GM19463 (cell line): ENCODE measurements around the gene MXRA7.

Experiments used
- ATAC-seq: cut with Tn5 transposase; IDR thresholded peaks from one replicate; pipeline ENCODE4 v1.9.1; 2021; ENCODE audit warnings: mild to moderate bottlenecking, moderate library complexity; ENCODE audit not compliant: unreplicated experiment

MXRA7 gene

DNA sequence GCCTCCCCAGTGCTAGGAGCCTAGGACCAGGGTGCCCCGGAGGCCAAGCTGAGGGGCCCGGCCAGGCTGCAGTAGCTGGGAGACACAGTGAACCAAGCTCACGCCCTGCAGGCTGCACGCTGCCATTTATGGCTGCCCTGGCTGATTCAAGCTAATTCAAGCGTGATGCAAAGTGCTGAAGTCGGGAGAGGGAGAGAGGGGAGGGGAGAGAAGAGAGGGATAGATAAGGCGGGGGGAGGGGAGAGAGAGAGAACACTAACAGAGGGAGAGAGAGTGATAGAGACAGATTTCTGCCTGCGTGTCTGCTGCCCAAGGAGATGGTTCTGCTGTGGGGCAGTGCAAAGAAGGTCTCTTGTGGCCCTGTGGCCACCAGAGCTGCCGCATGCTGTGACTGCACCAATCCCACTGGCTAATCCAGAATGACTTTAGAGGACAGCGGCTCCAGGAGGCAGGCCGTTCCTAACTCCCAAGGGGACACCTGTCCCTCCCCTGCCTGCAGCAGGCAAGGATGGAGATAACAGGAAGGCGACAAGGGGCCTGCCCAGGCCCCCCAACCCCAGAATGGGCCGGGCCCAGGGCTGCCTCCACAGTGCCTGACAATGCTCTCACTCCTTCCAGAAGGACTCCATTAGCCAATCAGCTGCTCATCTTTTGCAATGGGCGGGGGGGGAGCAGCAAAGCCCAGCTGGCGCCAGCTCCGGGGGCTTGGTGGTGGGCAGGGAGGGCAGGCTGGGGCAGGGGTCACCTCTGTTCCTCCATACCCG lies 12.9 kb downstream of the MXRA7 start:
- no peak for ATAC-seq

DNA sequence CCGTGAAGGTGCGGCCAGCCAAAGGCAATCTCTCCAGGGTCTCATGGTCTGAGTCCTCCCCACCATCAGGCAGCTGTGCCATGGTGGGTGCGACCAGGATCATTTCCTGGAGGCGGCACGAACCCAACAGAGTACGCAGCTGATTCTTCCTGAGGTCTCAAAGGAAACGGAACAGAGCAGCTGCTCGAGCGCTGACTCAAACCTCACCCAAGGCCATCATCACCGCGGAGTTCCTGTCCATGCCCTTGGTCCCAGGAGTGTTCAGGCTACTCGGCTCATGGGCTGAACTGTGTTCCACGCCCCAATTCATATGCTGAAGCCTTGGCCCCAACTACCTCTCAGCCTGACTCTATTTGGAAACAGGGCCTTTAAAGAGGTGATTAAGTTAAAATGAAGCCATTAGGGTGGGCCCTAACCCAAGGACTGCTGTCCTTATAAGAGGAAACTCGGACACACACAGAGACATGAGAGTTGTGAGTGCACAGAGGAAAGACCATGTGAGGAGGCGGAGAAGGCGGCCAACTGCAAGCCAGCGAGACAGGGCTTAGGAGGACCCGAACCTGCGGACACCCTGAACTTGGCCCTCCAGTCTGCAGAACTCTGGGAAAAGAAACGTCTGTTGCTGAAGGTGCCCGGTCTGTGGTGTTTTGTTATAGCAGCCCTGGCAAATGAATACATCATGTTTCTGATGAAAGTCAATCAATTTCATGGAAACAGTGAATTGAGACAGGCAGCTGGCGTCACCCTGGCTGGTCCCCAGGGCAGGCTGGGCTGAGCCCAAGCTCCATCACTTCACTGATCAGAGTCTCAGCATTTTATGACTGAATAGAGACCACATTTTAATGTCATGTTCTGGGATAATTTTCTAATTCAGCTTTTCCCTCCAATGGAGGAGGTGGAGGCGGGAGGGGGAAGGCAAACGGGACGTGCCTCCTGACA lies 13.7 kb downstream of the MXRA7 start:
- no peak for ATAC-seq

DNA sequence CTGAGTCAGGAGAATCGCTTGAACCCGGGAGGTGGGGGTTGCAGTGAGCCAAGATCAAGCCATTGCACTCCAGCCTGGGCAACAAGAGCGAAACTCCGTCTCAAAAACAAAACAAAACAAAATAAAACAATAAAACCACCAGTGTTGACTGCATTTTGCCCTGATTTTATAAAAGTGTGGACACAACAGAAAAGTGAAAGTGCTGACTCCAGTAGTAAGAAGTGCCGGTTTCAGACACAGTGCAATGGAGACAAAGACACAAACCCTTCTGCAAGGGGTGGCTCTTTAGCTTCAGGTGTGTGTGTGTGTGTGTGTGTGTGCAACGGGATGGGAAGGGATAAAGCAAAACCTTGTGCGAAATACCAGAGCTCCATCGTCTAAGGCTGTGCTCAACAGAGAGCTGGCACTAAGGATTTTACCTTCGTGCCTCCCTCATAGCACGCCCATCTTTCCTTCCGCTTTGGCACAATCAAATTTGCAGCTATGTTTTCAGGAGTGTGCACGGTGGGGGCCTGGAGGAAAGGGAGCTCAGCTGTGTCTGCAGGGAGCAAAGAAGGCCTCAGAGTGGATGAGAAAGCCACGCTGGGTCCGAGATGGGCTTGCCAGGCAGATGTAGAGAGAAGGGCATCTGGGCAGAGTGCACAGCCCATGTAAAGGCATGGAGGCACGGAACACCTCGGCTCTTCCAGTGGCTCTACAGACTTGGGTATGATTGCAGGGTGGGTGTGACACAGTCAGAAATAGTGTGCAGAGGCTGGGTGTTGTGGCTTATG lies 15.5 kb downstream of the MXRA7 start:
- ATAC-seq: no peak

DNA sequence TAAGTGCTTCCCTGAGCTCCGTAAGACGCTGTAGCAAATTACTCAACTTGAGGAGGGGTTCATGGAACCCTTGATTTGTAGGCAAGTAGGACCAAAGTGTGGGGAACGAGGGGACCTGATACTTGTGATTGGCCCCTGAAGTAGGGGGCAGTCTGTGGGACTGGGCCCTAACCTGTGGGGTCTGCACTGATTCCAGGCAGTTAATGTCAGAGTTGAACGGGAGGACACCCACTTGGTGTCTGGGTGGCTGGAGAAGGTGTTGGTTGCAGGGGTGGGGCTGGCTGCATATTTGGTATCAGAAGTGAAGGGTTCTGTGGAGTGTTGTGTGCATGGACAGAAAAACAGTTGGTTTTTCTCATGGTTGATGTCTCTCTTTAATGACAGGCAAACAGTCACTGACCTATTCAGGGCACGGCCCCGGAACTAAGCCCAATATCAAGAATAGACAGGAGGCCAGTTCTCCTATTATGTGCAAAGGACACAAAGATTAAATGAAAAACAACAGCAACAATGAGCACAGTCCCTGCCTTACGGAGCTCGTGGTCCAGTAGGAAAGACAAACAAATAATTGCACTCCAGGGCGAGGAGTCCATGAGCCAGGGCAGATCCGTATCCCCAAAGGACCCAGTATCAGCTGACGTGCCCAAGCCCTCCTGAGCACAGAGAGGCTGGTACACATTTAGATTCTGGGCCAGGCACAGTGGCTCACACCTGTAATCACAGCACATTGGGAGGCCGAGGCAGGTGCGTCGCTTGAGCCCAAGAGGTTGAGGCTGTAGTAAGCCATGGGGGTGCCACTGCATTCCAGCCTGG lies 19.2 kb downstream of the MXRA7 start:
- no peak for ATAC-seq

DNA sequence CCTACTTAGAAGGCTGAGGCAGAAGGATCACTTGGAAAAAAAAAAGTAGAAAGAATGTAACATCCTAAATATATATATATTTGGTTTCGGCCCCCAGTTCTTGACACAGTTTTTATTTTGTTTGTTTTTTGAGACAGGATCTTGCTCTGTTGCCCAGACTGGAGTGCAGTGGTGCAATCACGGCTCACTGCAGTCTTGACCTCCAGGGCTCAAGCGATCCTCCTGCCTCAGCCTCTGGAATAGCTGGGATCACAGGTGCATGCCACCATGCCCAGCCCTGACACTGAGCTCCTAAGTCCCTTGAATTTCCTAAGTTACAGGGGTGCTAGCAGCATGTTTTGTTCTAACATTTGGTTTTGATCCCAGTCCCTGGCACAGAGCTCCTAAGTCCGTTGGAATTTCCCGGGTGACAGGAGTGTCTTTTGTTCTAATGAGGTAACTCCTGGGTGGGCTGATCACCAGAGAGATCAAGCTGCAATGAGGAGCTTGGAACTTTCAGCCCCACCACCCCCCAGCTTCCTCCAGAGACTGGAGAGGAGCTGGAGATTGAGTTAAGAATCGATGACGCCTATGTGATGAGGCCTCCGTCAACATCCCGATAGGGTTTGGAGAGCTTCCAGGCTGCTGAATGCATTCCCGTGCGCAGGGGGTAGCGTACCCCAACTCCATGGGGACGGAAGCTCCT lies 20.0 kb downstream of the MXRA7 start:
- no peak for ATAC-seq

DNA sequence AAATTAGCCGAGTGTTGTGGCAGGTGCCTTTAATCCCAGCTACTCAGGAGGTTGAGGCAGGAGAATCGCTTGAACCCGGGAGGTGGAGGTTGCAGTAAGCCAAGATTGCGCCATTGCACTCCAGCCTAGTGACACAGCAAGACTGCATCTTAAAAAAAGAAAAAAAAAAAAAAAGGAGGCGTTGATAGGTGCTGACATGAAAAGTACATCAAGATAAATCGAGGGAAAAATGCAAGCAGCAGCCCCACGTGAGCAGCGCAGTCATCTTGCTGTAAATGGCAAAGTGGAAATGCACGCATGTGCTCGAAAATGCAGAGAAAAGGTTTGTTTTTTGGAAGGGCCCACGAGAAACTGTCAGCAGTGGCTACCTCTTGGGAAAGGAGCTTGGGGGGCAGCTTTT lies 20.9 kb downstream of the MXRA7 start:
- no peak for ATAC-seq

DNA sequence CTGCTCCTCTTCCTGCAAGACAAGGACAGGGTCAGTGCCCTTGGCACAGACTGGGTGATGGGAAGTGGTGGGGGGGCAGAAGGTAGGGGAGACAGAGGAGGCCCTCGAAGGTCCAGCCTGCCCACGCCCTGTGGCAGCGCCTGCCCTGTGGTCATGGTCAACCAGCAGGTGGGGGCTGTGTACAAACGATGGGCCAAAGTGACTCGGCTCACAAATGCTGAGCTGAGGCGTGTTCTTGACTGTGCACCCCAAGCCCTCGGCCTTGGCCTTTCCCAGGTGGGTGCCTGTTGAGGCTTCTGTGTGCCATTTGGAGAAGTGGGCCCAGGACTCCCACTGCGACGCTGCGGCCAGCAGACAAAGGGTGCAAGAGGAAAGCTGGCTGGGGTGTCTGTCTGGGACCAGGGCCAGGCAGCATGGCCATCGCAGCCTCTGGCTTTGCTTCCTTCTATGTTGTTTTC lies 22.6 kb downstream of the MXRA7 start:
- no peak for ATAC-seq

DNA sequence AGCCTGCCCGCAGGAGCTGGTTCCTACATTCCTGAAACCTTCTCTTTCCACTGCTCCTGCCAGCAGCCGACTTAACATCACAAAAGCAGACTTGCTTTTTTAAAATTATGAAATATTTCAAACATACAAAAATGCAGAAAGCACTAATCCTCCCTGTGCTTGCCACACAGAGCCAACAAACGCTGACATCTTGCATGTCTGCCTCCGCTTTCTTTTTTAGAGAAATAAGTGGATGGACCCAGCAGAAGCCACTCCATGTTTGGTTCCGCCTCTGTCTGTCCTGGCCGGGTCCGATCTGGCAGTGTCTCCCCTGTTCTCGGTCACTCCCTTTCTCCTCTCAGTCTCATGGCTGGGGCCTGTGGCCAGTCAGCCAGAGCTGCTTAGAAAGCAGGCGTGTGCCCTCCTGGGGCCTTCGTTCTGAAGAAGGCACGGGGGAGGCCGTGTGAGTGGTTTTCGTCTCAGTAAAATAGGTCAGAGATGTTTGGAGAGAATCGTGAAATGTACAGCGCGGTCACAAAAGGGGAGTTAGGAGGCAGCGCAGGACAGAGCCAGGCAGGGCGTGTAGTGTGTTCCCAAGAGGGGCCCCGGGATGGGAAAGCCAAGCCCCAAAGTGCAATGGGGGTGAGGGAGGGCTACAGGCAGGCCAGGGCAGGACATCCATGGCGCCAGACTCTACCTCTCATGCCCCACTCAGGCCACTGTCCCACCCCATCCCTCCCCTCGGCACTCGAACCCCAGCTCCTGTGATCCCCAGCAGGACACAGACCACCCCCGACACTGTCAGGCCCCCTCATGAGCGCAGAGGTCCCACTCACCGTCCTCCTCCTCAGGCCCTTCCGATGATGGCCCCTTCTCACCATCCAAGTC lies 23.2 kb downstream of the MXRA7 start:
- ATAC-seq: no peak

DNA sequence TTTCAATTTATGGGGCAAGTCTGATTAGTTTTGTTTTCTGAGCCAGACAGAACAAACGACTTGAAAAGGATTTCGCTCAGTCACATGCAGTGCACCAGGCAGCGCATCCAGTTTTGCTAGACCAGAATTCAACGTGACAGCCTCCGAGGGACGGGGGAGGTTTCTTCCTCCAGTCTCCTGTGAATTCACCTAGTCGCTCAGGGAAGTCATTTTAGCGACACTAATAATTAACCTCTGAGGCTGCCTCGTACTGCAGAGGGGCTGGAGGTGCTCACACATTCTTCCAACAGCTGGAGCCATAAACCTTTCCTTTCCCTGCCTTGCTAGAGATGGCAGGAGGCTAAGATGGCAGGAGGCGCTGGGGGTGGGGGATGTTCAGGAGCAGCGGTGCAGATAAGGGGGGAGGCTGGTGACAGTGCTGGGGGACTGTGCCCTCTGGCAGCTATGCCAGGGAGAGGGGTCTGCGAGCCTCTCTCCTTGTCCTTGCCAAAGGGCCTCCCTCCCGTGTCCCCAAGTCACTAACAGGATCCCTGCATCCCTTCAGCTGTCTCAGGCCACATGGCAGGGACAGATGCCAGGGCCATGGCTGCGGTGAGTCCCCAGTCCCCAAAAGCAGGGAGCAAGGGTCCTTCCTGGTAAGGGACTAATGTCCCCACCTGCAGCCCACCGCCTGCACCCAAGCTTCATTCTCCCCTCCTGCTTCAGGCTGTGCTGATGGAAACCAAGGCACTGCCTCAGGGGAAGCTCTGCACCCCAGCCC lies 24.0 kb downstream of the MXRA7 start:
- no peak for ATAC-seq

DNA sequence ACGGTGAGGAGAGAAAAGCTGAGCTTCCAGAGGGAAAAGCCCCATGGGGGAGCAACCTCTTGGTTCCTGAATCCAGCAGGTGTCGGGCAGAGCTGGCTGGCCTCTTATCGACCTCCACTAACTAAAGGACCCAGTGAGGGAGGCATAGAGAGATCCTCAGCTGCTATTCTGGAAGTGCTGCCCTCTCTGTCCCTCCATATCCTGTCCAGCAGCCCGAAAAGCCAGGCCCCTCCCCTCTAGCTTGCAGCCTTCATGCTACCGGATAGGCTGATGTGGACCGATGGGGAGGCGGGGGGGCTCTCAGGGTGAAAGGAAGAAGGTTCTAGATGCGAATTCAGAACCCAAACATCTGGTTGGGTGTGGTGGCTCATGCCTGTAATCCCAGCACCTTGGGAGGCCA lies 24.9 kb downstream of the MXRA7 start:
- ATAC-seq: no peak

DNA sequence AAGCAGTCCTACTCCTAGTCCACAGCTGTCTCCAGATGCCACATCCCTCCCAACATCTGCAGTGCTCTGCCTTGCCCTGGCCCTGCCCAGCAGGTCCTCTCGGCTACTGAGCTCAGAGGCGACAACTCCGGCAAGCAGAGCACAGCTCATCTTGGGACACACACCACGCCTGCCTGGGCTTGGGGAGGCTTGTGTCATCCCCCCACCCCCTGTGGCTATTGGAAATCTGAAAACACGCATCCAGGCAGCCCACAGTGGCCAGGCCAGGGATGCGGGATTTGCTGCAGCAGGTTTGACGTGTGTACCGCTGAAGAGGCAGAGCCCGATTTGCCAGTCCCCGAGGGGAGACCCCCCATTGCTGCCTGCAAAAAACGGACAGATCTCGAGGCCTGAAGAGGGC lies 25.4 kb downstream of the MXRA7 start:
- no peak for ATAC-seq

DNA sequence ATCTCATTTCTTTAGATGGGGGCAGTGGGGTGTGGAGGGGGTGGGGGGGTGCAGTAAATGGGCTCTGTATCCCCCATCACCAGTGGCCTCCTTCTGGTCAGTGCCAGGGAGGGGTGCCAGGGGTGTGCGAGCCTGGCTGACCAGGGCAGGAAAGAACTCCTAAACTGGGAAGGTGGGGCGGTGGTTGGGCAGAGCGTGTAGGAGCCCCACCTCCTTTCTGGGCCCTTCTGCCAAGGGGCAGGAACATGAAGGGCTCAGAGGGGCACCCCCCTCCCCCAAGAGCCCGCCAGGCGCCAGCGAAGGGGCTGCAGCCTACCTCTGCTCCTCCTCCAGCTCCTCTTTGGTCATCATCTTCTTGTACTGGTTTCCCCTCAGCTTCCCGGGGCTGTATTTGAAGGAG lies 26.0 kb downstream of the MXRA7 start:
- no peak for ATAC-seq

DNA sequence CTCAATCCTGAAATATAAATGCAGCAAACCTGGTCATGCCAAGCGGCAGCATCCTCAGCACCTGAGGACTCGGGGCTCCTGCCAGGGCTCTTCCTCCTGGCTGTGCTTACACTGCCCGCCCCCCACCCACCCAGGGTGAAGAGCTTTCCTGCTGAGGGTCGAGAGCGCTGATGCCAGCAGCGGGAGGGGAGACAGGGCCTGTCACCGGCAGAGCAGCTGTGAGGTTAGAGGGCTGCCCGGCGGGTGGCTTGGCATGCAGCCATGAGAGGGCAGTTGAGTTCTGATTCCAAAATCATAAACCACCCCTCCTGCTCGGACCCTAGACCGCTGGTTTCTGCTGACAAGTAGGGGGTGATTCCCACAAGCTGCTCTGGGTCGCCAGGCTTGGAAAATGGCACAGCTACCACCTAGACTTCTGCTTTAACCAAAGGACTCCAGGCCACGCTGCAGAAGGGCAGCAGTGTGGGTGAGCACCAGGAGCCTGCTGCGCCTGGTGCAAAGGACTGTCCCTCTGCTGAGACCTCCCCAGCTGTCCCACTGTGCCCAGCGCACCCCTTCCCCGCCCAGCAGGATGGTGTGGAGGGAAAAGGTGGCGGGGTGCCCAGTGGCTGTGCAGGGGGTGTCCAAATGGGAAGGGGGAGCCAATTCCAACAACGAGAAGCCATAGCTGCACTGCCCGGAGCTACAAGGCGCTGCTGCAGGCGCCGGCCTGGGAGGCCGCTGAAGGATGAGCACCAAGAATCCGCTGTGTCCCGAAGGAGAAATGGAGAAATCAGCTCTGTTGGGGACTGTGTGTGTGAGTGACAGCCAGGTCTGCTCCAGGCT lies 26.6 kb downstream of the MXRA7 start:
- no peak for ATAC-seq

DNA sequence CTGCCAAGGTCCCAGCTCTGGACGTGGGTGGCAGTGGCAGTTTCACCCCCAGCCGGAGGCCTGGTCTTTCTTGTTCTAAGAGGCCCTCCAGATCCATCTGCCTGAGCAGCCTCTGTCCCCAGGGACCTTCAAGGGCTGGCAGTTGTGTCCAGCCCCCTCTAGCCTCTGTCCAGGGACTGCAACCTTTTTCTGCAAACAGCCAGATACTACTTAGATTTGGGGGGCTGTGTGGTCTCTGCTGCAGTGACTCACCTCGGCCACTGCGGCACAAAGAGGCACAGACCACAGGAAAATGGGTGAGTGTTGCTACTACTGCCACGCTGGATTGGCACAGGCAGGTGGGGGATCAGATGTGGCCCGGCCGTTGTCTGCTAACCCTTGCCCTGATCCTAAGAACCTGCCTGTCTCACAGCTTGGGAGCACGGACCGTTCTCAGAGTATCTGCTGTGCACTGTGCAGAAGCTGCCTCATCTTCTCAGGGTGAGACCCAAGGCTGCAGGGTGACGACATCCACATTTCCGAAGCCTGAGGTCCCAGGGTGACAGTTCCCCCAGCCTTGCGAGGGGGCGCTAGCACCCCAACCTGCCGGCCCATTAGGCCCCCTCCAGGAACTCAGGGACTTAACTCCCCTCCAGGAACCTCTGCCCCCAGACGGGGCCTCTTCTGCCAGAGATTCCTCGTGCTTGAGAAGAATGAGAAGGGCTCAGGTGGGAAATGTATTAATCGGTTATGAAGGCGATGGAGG lies 27.6 kb downstream of the MXRA7 start:
- ATAC-seq: no peak

DNA sequence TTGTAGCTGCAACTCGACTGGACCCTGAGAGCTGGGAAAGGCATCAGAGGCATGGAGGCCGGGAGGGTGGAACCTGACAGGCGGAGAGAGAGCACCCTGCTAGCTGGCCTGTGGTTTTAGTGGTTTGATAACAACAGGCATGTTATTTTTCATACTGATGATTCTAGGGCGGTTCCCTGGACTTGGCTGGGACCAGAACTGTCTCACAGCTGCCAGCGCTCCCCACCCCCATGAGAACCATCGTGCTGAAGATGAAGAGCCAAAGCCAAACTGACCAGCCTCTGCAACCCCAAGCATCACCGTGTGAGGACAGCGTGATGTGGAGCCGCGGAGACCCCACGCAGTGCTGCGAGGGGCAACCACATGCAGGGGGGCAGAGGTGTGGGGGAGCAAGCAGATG lies 28.5 kb downstream of the MXRA7 start:
- no peak for ATAC-seq

DNA sequence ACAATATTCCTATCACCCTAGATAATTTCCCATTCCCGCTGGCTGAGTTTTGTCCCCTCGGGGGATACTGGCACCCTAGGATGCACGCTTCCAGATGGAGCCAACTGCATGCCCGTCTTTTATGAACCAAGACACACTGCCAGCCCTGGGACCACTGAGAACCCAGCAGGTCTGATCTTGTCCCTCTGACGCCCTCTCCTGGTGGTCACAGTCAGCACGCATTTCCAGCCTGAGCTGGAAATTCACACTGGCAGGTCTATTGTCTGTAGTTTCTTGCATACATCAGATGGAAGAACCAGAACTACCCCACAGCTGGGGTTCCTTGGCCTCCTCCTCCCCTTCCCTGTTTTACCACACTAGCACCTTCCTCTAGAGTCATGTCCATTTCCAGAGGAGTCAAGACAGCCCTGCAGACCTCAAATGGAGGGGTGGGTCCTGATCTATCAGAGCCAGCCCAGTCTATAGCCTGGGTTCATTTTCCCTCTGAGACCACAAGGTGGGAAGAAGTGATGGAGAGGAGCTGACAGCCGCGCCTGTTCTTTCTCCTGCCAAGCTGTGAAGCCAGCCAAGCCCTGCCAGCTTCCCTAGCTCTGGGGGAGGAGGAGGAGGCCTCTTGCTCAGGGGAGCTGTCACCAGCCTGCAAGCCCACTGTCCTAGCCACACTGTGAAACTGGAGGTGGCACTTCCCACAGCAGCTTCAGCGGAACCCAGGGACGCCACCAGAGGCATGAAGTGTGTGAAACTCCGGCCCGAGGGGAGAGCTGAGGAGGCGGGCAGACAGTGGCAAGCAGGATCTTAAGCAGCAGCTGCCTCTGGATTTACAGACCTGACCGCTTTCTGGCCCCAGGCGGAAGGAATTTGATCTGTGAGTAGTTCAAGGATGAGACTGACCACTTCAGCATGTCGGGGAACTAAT lies 29.3 kb downstream of the MXRA7 start:
- no peak for ATAC-seq
